Neuronal stem cell (in vitro differentiated cells): ENCODE data around the gene FAM83B.

Experiments used
- DNase-seq: peaks from one replicate; pipeline ENCODE4 v3.0.0-alpha.2; 2013; ENCODE audit warnings: low spot score
- H2AFZ ChIP-seq: one replicate; pipeline ENCODE4 v1.6.1; 2013; ENCODE audit warnings: mild to moderate bottlenecking, low read length, inconsistent platforms
- H2AK5ac ChIP-seq: 2 replicates; pipeline ENCODE4 v1.6.1; 2013; ENCODE audit warnings: low read depth, mild to moderate bottlenecking, inconsistent platforms, low read length, moderate library complexity, mixed read lengths
- H2BK120ac ChIP-seq: 2 replicates; pipeline ENCODE4 v1.6.1; 2013; ENCODE audit warnings: low read depth, mild to moderate bottlenecking, inconsistent platforms, low read length, moderate library complexity, mixed read lengths
- H2BK12ac ChIP-seq: one replicate; pipeline ENCODE4 v1.6.1; 2013; ENCODE audit warnings: low read length, inconsistent platforms
- H2BK15ac ChIP-seq: 2 replicates; pipeline ENCODE4 v1.6.1; 2013; ENCODE audit warnings: mild to moderate bottlenecking, low read length, inconsistent platforms, mixed read lengths
- H2BK5ac ChIP-seq: one replicate; pipeline ENCODE4 v1.6.1; 2013; ENCODE audit warnings: inconsistent platforms, mild to moderate bottlenecking, low read length, moderate library complexity
- H3K14ac ChIP-seq: one replicate; pipeline ENCODE4 v1.6.1; 2013; ENCODE audit warnings: low read length, inconsistent platforms
- H3K18ac ChIP-seq: 2 replicates; pipeline ENCODE4 v1.6.1; 2013; ENCODE audit warnings: low read length, inconsistent platforms
- H3K23ac ChIP-seq: 2 replicates; pipeline ENCODE4 v1.6.1; 2013; ENCODE audit warnings: low read depth, mild to moderate bottlenecking, mixed read lengths, low read length, inconsistent platforms; ENCODE audit not compliant: poor library complexity
- H3K27ac ChIP-seq: replicated peaks from 3 replicates; pipeline ENCODE4 v1.5.1; 2013; ENCODE audit warnings: low read length, inconsistent platforms
- H3K27me3 ChIP-seq, 3 experiments: 2 replicates each; pipeline ENCODE4 v1.6.1; 2013; ENCODE audit warnings: low read length in 3 of 3, mild to moderate bottlenecking in 2 of 3, inconsistent platforms in 1 of 3, low read depth in 1 of 3, mixed read lengths in 1 of 3, moderate library complexity in 1 of 3; ENCODE audit not compliant: control insufficient read depth in 3 of 3, insufficient read depth in 3 of 3
- H3K36me3 ChIP-seq, 2 donors: replicated peaks in 1 of 2; 2 replicates each; pipeline ENCODE4 v1.6.1; 2013; ENCODE audit warnings: low read length in 2 of 2; ENCODE audit not compliant: control insufficient read depth in 2 of 2, insufficient read depth in 2 of 2
- H3K4ac ChIP-seq: 2 replicates; pipeline ENCODE4 v1.6.1; 2013; ENCODE audit warnings: inconsistent platforms, mild to moderate bottlenecking, low read length, moderate library complexity
- H3K4me1 ChIP-seq, 2 donors: 1 replicate in 1 of 2; 2 replicates in 1 of 2; pipeline ENCODE4 v1.6.1; 2013; ENCODE audit warnings: low read length in 2 of 2, low read depth in 1 of 2; ENCODE audit not compliant: control insufficient read depth in 2 of 2, insufficient read depth in 1 of 2
- H3K4me2 ChIP-seq: one replicate; pipeline ENCODE4 v1.6.1; 2013; ENCODE audit warnings: mild to moderate bottlenecking, low read length, inconsistent platforms; ENCODE audit not compliant: insufficient read depth, poor library complexity, severe bottlenecking
- H3K4me3 ChIP-seq, 2 donors: 2 replicates each; pipeline ENCODE4 v1.5.1; 2013; ENCODE audit warnings: low read length in 2 of 2, mild to moderate bottlenecking in 2 of 2, inconsistent platforms in 1 of 2, moderate library complexity in 1 of 2
- H3K79me1 ChIP-seq: one replicate; pipeline ENCODE4 v1.6.1; 2013; ENCODE audit warnings: low read depth, mild to moderate bottlenecking, inconsistent platforms, low read length, moderate library complexity
- H3K9ac ChIP-seq: one replicate; pipeline ENCODE4 v1.6.1; 2013; ENCODE audit warnings: mild to moderate bottlenecking, low read depth, low read length, inconsistent platforms; ENCODE audit not compliant: poor library complexity
- H3K9me3 ChIP-seq, 2 donors: replicated peaks in 1 of 2; 2 replicates each; pipeline versions ENCODE3 to v1.6.1; 2013; ENCODE audit warnings: low read length in 2 of 2, mild to moderate bottlenecking in 2 of 2, inconsistent platforms in 1 of 2, low read depth in 1 of 2, mixed read lengths in 1 of 2, moderate library complexity in 1 of 2; ENCODE audit not compliant: control insufficient read depth in 2 of 2, insufficient read depth in 1 of 2
- H4K8ac ChIP-seq: one replicate; pipeline ENCODE4 v1.6.1; 2013; ENCODE audit warnings: low read depth, mild to moderate bottlenecking, inconsistent platforms, low read length, moderate library complexity
- H4K91ac ChIP-seq: one replicate; pipeline ENCODE4 v1.6.1; 2013; ENCODE audit warnings: low read length, low read depth, mild to moderate bottlenecking, inconsistent platforms; ENCODE audit not compliant: poor library complexity
- WGBS, 2 donors: extraction: QIAGEN DNeasy Blood & Tissue Kit; methylation state at CpG; one replicate each; pipeline ENCODE4 v1.1.7; 2013; ENCODE audit warnings: missing lambda C conversion rate in 2 of 2, mixed read lengths in 1 of 2; ENCODE audit not compliant: insufficient read length in 2 of 2, insufficient replicate concordance in 1 of 2; ENCODE audit errors: extremely low coverage in 2 of 2; 5-methylcytosine and 5-hydroxymethylcytosine counted together

FAM83B gene

DNA sequence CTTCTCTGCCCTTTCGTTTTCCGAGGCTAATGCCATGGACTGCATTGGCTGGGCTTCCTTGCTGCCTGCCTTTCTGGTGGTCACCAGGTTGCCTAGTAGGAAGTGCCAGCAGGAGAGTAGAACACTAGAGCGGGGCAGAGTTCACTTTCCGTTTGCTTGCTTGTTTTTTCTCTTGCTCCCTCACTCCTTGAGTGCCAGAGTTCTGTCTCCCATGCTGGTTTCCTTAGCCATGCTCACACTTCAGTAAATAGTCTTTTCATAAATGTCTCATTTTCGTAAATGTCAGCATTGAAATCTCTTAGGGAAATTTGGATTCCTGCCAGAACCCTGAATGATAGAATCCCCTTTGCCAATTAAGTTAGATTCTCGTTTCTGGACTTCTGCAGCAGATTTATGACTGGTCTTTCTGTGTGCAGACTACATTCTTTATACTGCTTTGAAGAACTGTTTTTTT lies 63.9 kb downstream of the FAM83B start:
- no peak overlapping the region for H3K4me2 ChIP-seq
- DNase-seq = no peak
- no peaks in the 10 kb centered on the region for H3K36me3 ChIP-seq
- no peak overlapping the region for H4K91ac ChIP-seq
- H2AFZ ChIP-seq = peak overlapping the region; percentile 40
- no peak overlapping the region for H2BK12ac ChIP-seq
- no peak overlapping the region for H3K23ac ChIP-seq
- H3K4ac ChIP-seq = no peak overlapping the region
- H3K27me3 ChIP-seq = no peaks in the 10 kb centered on the region
- H3K27ac ChIP-seq = no peak overlapping the region
- no peaks in the 10 kb centered on the region for H3K4me1 ChIP-seq
- H3K9me3 ChIP-seq = no peaks in the 10 kb centered on the region
- H2AK5ac ChIP-seq = no peak overlapping the region
- no CpG with 5 or more reads among the region's 6 CpGs for WGBS, 2 donors
- no peak overlapping the region for H3K9ac ChIP-seq
- H3K79me1 ChIP-seq = no peaks in the 10 kb centered on the region
- H2BK5ac ChIP-seq = no peak overlapping the region
- no peak overlapping the region for H3K14ac ChIP-seq
- no peak overlapping the region for H3K18ac ChIP-seq
- no peak overlapping the region for H2BK120ac ChIP-seq
- H4K8ac ChIP-seq = no peak overlapping the region
- no peak overlapping the region for H3K4me3 ChIP-seq
- no peak overlapping the region for H2BK15ac ChIP-seq

DNA sequence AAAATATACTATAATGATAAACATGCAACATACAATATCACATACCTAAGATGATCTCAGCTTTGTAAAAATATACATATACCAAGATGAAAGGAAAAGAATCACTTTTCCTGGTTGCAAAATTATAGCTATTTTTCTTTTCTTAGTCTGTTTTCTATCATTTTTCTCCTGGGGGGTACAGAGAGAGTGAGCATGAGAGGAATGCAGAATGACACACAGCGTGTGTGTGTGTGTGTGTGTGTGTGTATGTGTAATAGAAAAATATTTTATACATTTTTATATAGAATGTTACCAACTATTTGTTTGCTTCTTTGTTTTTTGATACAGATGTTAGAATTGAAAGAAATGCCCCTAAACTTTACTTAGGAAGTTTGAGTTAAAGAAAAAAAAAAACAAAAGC lies 64.3 kb downstream of the FAM83B start:
- H3K27ac ChIP-seq = no peak overlapping the region
- no CpG with 5 or more reads among the region's 1 CpG for WGBS, 2 donors

DNA sequence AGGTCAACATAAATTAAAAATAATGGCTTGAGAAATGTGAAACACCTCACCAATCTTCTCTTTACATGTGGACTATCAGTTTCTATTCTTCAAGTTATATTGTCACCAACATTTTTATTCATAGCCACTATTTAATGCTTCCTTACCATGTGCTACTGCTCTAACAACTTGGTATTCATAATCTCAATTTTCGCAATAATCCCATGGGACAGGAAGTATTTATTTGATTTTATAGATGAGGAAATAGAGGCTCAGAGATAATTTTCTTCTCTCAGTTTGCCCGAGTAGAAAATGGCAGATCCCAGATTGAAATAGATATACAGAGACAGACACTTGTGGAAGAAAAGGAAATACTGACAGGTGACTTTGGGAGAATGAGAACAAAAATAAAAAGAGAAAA lies 66.6 kb downstream of the FAM83B start:
- H3K36me3 ChIP-seq = no peaks in the 10 kb centered on the region
- H3K4ac ChIP-seq = no peak overlapping the region
- H3K9me3 ChIP-seq = no peaks in the 10 kb centered on the region
- no peak overlapping the region for H4K8ac ChIP-seq
- no peak overlapping the region for H3K4me2 ChIP-seq
- no peaks in the 10 kb centered on the region for H3K4me1 ChIP-seq
- H2BK12ac ChIP-seq = no peak overlapping the region
- H4K91ac ChIP-seq = no peak overlapping the region
- H3K4me3 ChIP-seq = no peak overlapping the region
- DNase-seq = no peak
- no peak overlapping the region for H3K18ac ChIP-seq
- H3K14ac ChIP-seq = no peak overlapping the region
- no peak overlapping the region for H2AFZ ChIP-seq
- H3K9ac ChIP-seq = no peak overlapping the region
- no peak overlapping the region for H2BK5ac ChIP-seq
- WGBS, 2 donors = no CpG with 5 or more reads among the region's 2 CpGs
- no peak overlapping the region for H2AK5ac ChIP-seq
- no peaks in the 10 kb centered on the region for H3K27me3 ChIP-seq
- H2BK120ac ChIP-seq = no peak overlapping the region
- H3K27ac ChIP-seq = no peak overlapping the region
- H3K23ac ChIP-seq = no peak overlapping the region
- no peak overlapping the region for H2BK15ac ChIP-seq
- no peaks in the 10 kb centered on the region for H3K79me1 ChIP-seq

More for the DNA sequence above, 64.3 kb downstream of the FAM83B start:
- Histone ChIP-seq H2BK5ac (no peak overlapping the region), H3K27me3 (no peaks in the 10 kb centered on the region), H3K36me3 (no peaks in the 10 kb centered on the region), H3K4me1 (no peaks in the 10 kb centered on the region), H4K8ac (no peak overlapping the region), H3K4me2 (no peak overlapping the region), H3K9me3 (no peaks in the 10 kb centered on the region), H2BK15ac (no peak overlapping the region), H3K79me1 (no peaks in the 10 kb centered on the region), H2BK120ac (no peak overlapping the region), H3K14ac (no peak overlapping the region), H3K9ac (no peak overlapping the region), H3K4me3 (no peak overlapping the region), H3K23ac (no peak overlapping the region), H2AK5ac (no peak overlapping the region), H3K4ac (no peak overlapping the region), H4K91ac (no peak overlapping the region), H3K18ac (no peak overlapping the region), H2BK12ac (no peak overlapping the region), H2AFZ (no peak overlapping the region)
- no peak for DNase-seq

DNA sequence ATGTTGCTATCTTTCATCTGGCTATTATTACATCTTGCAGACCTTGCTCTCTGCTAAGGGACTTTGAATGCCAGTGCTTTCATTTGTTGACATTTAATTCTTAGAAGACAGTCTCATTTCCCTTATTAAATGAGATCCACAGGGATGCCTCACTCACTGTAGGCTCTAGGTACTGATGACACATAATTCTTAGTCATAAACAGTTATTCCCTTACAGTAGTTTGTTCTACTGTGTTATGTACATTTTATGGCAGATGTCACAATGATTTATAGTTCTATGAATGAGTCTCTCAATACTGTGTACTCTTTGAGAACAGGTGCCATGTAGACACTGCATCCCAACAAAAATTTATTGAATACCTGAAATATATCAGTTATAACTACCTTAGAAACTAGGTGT lies 70.3 kb downstream of the FAM83B start:
- Histone ChIP-seq H3K27ac (no peak overlapping the region), H3K18ac (no peak overlapping the region), H3K4me3 (no peak overlapping the region)

More for the DNA sequence above, 70.3 kb downstream of the FAM83B start:
- H3K4ac ChIP-seq = no peak overlapping the region
- H3K23ac ChIP-seq = no peak overlapping the region
- H3K79me1 ChIP-seq = no peaks in the 10 kb centered on the region
- H2BK12ac ChIP-seq = no peak overlapping the region
- H2BK120ac ChIP-seq = no peak overlapping the region
- no peak overlapping the region for H2BK5ac ChIP-seq
- no peak overlapping the region for H4K91ac ChIP-seq
- DNase-seq = no peak
- H3K4me2 ChIP-seq = no peak overlapping the region
- H3K14ac ChIP-seq = no peak overlapping the region
- H3K9ac ChIP-seq = no peak overlapping the region
- no peak overlapping the region for H2AFZ ChIP-seq
- no peaks in the 10 kb centered on the region for H3K9me3 ChIP-seq
- H3K4me1 ChIP-seq = peaks cover 0 to 2% of the 10 kb centered on the region in 2 donors
- H4K8ac ChIP-seq = no peak overlapping the region
- no peaks in the 10 kb centered on the region for H3K27me3 ChIP-seq
- H2AK5ac ChIP-seq = no peak overlapping the region
- H3K36me3 ChIP-seq = no peaks in the 10 kb centered on the region
- no peak overlapping the region for H2BK15ac ChIP-seq
